NCI-H1092 treated with DMSO at 0.1 percent for 48 hours (cell line): ENCODE results near the gene TBC1D28.
A peak's percentile ranks its signal among the peaks of the same experiment; 100 is the strongest.
"Not testable (repeated sequence)": the region's sequence is repeated elsewhere in the genome, so short reads cannot be mapped to it uniquely, and the experiment has no call there.

Source experiments
- DNase-seq: peaks from one replicate; lab custom pipeline; 2025; lab: John Stamatoyannopoulos, UW

Gene TBC1D28

GRCh38 chr17:18644291-18644690 lies at the start of gene TBC1D28:
TSS of gene TBC1D28 (minus strand) at chr17:18644391. CDS start at chr17:18641352, 3,039 bp downstream.
- DNase-seq, result not testable (repeated sequence)

GRCh38 chr17:18682668-18683067 lies 38.5 kb upstream of the TBC1D28 start:
- DNase-seq, result peak; percentile 12

GRCh38 chr17:18681767-18682571 lies 37.8 kb upstream of the TBC1D28 start, which contains the start of gene FOXO3B:
TSS of gene FOXO3B (minus strand) at chr17:18682314. CDS start at chr17:18681651, 663 bp downstream.
- DNase-seq, result peak; percentile 82

- DNase-seq, result not testable (repeated sequence)
Observed at GRCh38 chr17:18677381-18677780, 33.2 kb upstream of the TBC1D28 start.

- not testable (repeated sequence) for DNase-seq
Observed at GRCh38 chr17:18676928-18677327, 32.7 kb upstream of the TBC1D28 start.

- DNase-seq, result not testable (repeated sequence)
Observed at GRCh38 chr17:18672395-18673227, 28.4 kb upstream of the TBC1D28 start.

- DNase-seq, result not testable (repeated sequence)
Observed at GRCh38 chr17:18668625-18669024, 24.4 kb upstream of the TBC1D28 start.

- DNase-seq, result not testable (repeated sequence)
Observed at GRCh38 chr17:18667535-18667934, 23.3 kb upstream of the TBC1D28 start.

- DNase-seq, result not testable (repeated sequence)
Observed at GRCh38 chr17:18666326-18666725, 22.1 kb upstream of the TBC1D28 start.

GRCh38 chr17:18661924-18662624 lies 17.9 kb upstream of the TBC1D28 start:
- not testable (repeated sequence) for DNase-seq

GRCh38 chr17:18650094-18650493 lies 5.9 kb upstream of the TBC1D28 start:
- not testable (repeated sequence) for DNase-seq

- DNase-seq, result not testable (repeated sequence)
Observed at GRCh38 chr17:18643124-18643523, 1.1 kb downstream of the TBC1D28 start.

- DNase-seq, result not testable (repeated sequence)
Observed at GRCh38 chr17:18638357-18638756, 5.8 kb downstream of the TBC1D28 start.

- not testable (repeated sequence) for DNase-seq
Observed at GRCh38 chr17:18636237-18636636, 8.0 kb downstream of the TBC1D28 start.

GRCh38 chr17:18635773-18636172 lies 8.4 kb downstream of the TBC1D28 start:
- not testable (repeated sequence) for DNase-seq

GRCh38 chr17:18634550-18635263 lies 9.5 kb downstream of the TBC1D28 start:
- DNase-seq, result not testable (repeated sequence)

- no peak for DNase-seq
Observed at GRCh38 chr17:18626152-18626870, 17.9 kb downstream of the TBC1D28 start.

- DNase-seq, result peak; percentile 60
Observed at GRCh38 chr17:18625509-18626104, 18.6 kb downstream of the TBC1D28 start.

GRCh38 chr17:18624862-18625501 lies 19.2 kb downstream of the TBC1D28 start:
- not testable (repeated sequence) for DNase-seq

GRCh38 chr17:18617613-18618012 lies 26.6 kb downstream of the TBC1D28 start:
- not testable (repeated sequence) for DNase-seq
